WTC11 (cell line): Measurements from ENCODE around the gene UCK2. TPM values are rescaled to one million over a fixed set of nuclear protein-coding genes. Genes with fewer than 3 reads are reported as not detected.

Source experiments
- ATAC-seq: fragments of 200-7000 bp; cut with Tn5 transposase; 2 replicates; pipeline ENCODE4 v1.10.0; 2021; ENCODE audit warnings: mild to moderate bottlenecking, moderate library complexity
- CTCF ChIA-PET: fragments of 300-600 bp; sonication (Branson Sonifier 250); formaldehyde crosslinking; loops from one replicate; lab custom pipeline; 2021; ENCODE audit warnings: antibody characterized with exemption; lab: Charles Lee
- POLR2A ChIA-PET: fragments of 350-600 bp; sonication (Branson Sonifier 250); formaldehyde crosslinking; loops from one replicate; lab custom pipeline; 2021; ENCODE audit warnings: antibody characterized with exemption; lab: Charles Lee
- DNase-seq: peaks from one replicate; pipeline ENCODE4 v3.0.0; 2021; ENCODE audit warnings: low spot score
- H3K27ac Mint-ChIP-seq: 2 replicates; pipeline ENCODE4 v1.8.0; 2021; ENCODE audit warnings: mixed read lengths
- H3K27me3 Mint-ChIP-seq: 2 replicates; pipeline ENCODE4 v1.8.0; 2021; ENCODE audit warnings: low read depth, mild to moderate bottlenecking, moderate library complexity, mixed read lengths
- H3K36me3 Mint-ChIP-seq: 2 replicates; pipeline ENCODE4 v1.8.0; 2021; ENCODE audit warnings: mixed read lengths
- H3K4me1 Mint-ChIP-seq: 2 replicates; pipeline ENCODE4 v1.8.0; 2022; ENCODE audit warnings: mixed read lengths
- H3K4me3 Mint-ChIP-seq: 2 replicates; pipeline ENCODE4 v1.8.0; 2021; ENCODE audit warnings: mild to moderate bottlenecking, moderate library complexity, mixed read lengths
- H3K9me3 Mint-ChIP-seq: 2 replicates; pipeline ENCODE4 v1.8.0; 2021; ENCODE audit warnings: mixed read lengths
- ATF1 ChIP-seq: sonication (generic); formaldehyde crosslinking; IDR thresholded peaks from 2 replicates; pipeline ENCODE4 v1.8.1; 2023; ENCODE audit warnings: mild to moderate bottlenecking, moderate library complexity, missing genetic modification reagents
- FOXJ3 ChIP-seq: sonication (generic); formaldehyde crosslinking; IDR thresholded peaks from 2 replicates; pipeline ENCODE4 v1.9.0; 2021; ENCODE audit warnings: missing genetic modification reagents, mild to moderate bottlenecking, borderline replicate concordance
- GTF2I ChIP-seq: fragments of 250-450 bp; sonication (Bioruptor Pico); conservative IDR thresholded peaks from 2 replicates; pipeline ENCODE4 v1.4.0; 2021; ENCODE audit warnings: mild to moderate bottlenecking
- HMGA2 ChIP-seq: fragments of 250-450 bp; sonication (Bioruptor Pico); IDR thresholded peaks from 2 replicates; pipeline ENCODE4 v1.4.0; 2021; ENCODE audit warnings: mild to moderate bottlenecking, moderate library complexity
- NFE2L1 ChIP-seq: sonication (generic); formaldehyde crosslinking; IDR thresholded peaks from 2 replicates; pipeline ENCODE4 v1.8.1; 2023; ENCODE audit warnings: missing genetic modification reagents
- SOX15 ChIP-seq: fragments of 250-450 bp; sonication (Bioruptor Pico); IDR thresholded peaks from 2 replicates; pipeline ENCODE4 v1.9.0; 2021; ENCODE audit warnings: mild to moderate bottlenecking
- SP1 ChIP-seq: sonication (generic); formaldehyde crosslinking; conservative IDR thresholded peaks from 2 replicates; pipeline ENCODE4 v1.8.1; 2022; ENCODE audit warnings: missing genetic modification reagents
- ZBTB21 ChIP-seq: sonication (generic); formaldehyde crosslinking; IDR thresholded peaks from 2 replicates; pipeline ENCODE4 v1.8.1; 2023; ENCODE audit warnings: mild to moderate bottlenecking, missing genetic modification reagents, borderline replicate concordance
- ZNF396 ChIP-seq: fragments of 250-450 bp; sonication (Bioruptor Pico); IDR thresholded peaks from 2 replicates; pipeline ENCODE4 v1.8.0; 2021; ENCODE audit warnings: mild to moderate bottlenecking, moderate library complexity, borderline replicate concordance
- total RNA-seq: library from RNA; stranded (reverse); gene quantifications from 3 replicates; pipeline ENCODE4 v1.2.3, GENCODE V29; 2021
- TF ChIP-seq, protein P1 (sequence below): fragments of 250-450 bp; sonication (Bioruptor Pico); IDR thresholded peaks from 2 replicates; pipeline ENCODE4 v2.1.2; 2022; ENCODE audit warnings: mild to moderate bottlenecking, moderate library complexity
- TF ChIP-seq, protein P2 (sequence below): sonication (generic); formaldehyde crosslinking; IDR thresholded peaks from 2 replicates; pipeline ENCODE4 v1.8.0; 2022; ENCODE audit warnings: mild to moderate bottlenecking, missing genetic modification reagents
- TF ChIP-seq, protein P3 (sequence below): sonication (generic); formaldehyde crosslinking; IDR thresholded peaks from 2 replicates; pipeline ENCODE4 v1.8.1; 2022; ENCODE audit warnings: low read depth, mild to moderate bottlenecking, moderate library complexity, missing genetic modification reagents, borderline replicate concordance
- TF ChIP-seq, protein P4 (sequence below): fragments of 250-450 bp; sonication (Bioruptor Pico); conservative IDR thresholded peaks from 2 replicates; pipeline ENCODE4 v1.9.0; 2021; ENCODE audit warnings: mild to moderate bottlenecking
- TF ChIP-seq, protein P5 (sequence below): sonication (generic); formaldehyde crosslinking; IDR thresholded peaks from 2 replicates; pipeline ENCODE4 v1.8.0; 2022; ENCODE audit warnings: missing genetic modification reagents
- TF ChIP-seq, protein P6 (sequence below): fragments of 250-450 bp; sonication (Bioruptor Pico); IDR thresholded peaks from 2 replicates; pipeline ENCODE4 v1.9.0; 2021; ENCODE audit warnings: mild to moderate bottlenecking
- TF ChIP-seq, protein P7 (sequence below): sonication (generic); formaldehyde crosslinking; IDR thresholded peaks from 2 replicates; pipeline ENCODE4 v1.8.1; 2023; ENCODE audit warnings: mild to moderate bottlenecking, missing genetic modification reagents, moderate library complexity
- TF ChIP-seq, protein P8 (sequence below): sonication (generic); formaldehyde crosslinking; conservative IDR thresholded peaks from 2 replicates; pipeline ENCODE4 v1.8.1; 2023; ENCODE audit warnings: mild to moderate bottlenecking, low read depth, missing genetic modification reagents, moderate library complexity
- TF ChIP-seq, protein P9 (sequence below): sonication (generic); formaldehyde crosslinking; IDR thresholded peaks from 2 replicates; pipeline ENCODE4 v1.8.1; 2022; ENCODE audit warnings: mild to moderate bottlenecking, moderate library complexity, missing genetic modification reagents

Gene UCK2
- total RNA-seq, 1 experiment from 2014 or later, result 85.7 TPM

DNA sequence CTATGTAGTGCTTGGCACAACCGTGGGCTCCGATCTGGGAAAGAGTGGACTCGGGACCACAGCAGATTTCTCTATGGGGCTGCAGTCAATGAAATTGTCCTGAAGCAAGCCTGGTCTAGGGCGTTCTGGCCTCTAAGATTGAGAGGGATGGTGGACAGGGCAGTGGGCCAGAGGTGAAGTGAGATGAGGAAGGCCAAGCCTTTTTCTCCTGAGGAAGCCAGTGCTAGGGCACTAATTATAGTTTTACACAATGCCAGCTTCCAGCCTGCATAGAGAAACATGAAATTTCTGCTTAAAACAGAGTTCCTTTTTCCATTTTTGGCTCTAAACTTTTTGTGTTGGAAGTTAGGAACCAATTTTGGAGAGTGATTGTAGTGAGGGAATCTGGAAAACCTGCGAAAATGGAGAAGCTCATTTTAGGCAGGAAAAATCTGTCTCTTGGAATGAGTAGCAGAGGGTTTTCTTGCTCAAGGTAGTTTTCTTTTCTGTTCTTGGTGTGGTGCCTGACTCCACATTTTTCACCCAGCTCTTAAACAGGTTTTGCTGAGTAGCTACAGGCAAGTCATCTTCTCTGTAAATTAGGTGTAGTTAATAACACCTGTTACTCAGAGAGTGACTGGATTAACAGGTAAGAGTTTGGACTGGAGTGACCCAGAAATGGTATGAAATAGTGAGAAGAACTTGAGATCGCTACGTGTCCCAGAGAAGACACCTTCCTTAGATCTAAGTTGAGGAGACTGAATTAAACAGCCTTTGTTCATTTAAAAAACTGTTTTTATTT is 22.1 kb downstream of the UCK2 start:
- ATAC-seq, result no peak
- no peak for DNase-seq
- H3K27ac Mint-ChIP-seq, result peak overlapping the region; percentile 69
- peaks cover 12% of the 10 kb centered on the region for H3K36me3 Mint-ChIP-seq
- H3K4me3 Mint-ChIP-seq, result no peak overlapping the region
- ChIA-PET POLR2A (no interaction called here), CTCF (interaction anchor here (0.9 kb wide), 1 partner anchor 22 kb away, joined by 3 read pairs; no protein-coding TSS in a partner anchor)
- no peak for TF ChIP-seq SP1 (CRISPR knock-in tag)
- TF ChIP-seq FOXJ3 (CRISPR knock-in tag), result no peak
- TF ChIP-seq GTF2I (CRISPR knock-in tag), result no peak
- no peaks in the 10 kb centered on the region for H3K27me3 Mint-ChIP-seq
- peaks cover 8% of the 10 kb centered on the region; the same call in 1 of the 2 replicates for H3K9me3 Mint-ChIP-seq
- H3K4me1 Mint-ChIP-seq, result peaks cover 45% of the 10 kb centered on the region

DNA sequence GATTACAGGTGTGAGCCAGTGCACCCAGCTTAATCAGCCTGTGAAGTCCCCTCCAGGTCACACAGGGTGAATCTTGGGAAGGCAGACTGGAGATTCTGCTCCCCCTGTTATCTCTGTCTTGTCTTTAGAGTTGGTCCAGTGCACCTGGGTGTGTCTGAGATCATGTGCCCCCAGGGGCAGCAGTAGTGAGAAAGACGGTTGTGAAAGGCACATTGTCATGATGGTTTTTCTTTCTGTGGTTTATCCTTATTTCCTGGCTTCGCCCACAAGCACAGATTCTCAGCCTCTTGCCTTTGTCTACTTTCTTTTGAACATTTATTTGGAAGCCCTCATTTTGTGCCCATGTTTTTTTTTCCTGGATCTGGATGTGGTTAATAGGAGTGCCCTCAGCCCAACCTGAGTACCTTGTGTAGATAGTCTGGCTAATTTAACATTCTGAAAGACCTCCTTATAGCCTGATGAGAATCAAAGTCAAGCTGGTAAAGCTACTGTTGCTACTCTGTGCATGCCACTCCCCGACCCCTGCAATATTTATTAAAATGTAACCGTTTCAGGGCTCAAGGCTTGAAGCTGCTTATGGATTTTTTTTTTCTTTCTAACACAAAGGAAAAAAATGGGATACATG is 23.7 kb downstream of the UCK2 start:
- H3K36me3 Mint-ChIP-seq, result peaks cover 12% of the 10 kb centered on the region
- DNase-seq, result no peak
- peak overlapping the region; percentile 50 for H3K27ac Mint-ChIP-seq
- H3K4me3 Mint-ChIP-seq, result no peak overlapping the region
- H3K27me3 Mint-ChIP-seq, result no peaks in the 10 kb centered on the region
- ChIA-PET CTCF (no interaction called here), POLR2A (no interaction called here)
- H3K9me3 Mint-ChIP-seq, result peaks cover 8% of the 10 kb centered on the region; the same call in 1 of the 2 replicates
- H3K4me1 Mint-ChIP-seq, result peaks cover 59% of the 10 kb centered on the region
- ATAC-seq, result no peak
- TF ChIP-seq, protein P1, sequence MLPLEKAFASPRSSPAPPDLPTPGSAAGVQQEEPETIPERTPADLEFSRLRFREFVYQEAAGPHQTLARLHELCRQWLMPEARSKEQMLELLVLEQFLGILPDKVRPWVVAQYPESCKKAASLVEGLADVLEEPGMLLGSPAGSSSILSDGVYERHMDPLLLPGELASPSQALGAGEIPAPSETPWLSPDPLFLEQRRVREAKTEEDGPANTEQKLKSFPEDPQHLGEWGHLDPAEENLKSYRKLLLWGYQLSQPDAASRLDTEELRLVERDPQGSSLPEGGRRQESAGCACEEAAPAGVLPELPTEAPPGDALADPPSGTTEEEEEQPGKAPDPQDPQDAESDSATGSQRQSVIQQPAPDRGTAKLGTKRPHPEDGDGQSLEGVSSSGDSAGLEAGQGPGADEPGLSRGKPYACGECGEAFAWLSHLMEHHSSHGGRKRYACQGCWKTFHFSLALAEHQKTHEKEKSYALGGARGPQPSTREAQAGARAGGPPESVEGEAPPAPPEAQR (CRISPR knock-in tag), result no peak
- TF ChIP-seq SOX15 (CRISPR knock-in tag), result no peak
- TF ChIP-seq, protein P2, sequence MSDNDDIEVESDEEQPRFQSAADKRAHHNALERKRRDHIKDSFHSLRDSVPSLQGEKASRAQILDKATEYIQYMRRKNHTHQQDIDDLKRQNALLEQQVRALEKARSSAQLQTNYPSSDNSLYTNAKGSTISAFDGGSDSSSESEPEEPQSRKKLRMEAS (CRISPR knock-in tag), result no peak
- TF ChIP-seq, protein P3, sequence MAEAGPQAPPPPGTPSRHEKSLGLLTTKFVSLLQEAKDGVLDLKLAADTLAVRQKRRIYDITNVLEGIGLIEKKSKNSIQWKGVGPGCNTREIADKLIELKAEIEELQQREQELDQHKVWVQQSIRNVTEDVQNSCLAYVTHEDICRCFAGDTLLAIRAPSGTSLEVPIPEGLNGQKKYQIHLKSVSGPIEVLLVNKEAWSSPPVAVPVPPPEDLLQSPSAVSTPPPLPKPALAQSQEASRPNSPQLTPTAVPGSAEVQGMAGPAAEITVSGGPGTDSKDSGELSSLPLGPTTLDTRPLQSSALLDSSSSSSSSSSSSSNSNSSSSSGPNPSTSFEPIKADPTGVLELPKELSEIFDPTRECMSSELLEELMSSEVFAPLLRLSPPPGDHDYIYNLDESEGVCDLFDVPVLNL, result no peak
- TF ChIP-seq NFE2L1 (CRISPR knock-in tag), result no peak
- TF ChIP-seq, protein P4, sequence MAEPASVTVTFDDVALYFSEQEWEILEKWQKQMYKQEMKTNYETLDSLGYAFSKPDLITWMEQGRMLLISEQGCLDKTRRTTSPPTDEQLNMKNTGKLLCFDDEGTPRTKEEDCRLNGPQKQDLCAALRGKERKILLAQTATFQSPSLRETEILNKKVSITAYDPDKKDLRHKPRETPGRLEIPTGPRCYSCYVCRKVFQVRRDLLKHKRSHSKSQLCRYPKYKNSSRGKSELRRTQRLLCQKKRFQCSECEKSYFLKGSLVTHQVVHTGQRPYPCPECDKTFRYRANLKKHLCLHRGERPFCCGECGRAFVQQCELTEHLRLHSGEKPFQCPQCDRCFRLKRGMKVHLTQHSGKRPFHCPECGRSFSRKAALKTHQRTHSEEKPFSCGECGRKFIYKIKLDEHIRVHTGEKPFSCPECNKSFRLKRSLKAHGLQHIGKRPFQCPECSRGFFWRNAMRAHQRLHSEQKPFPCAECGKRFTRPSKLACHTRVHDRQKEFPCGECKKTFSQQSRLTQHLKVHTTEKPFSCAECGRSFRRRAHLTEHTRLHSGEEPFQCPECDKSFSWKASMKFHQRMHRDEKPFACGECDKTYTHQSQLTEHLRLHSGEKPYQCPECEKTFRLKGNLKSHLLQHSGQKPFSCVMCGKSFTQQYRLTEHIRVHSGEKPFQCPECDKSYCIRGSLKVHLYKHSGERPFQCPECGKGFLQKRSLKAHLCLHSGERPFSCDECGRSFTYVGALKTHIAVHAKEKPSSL (CRISPR knock-in tag), result no peak
- TF ChIP-seq ZNF396 (CRISPR knock-in tag), result no peak
- no peak for TF ChIP-seq HMGA2
- TF ChIP-seq, protein P5, sequence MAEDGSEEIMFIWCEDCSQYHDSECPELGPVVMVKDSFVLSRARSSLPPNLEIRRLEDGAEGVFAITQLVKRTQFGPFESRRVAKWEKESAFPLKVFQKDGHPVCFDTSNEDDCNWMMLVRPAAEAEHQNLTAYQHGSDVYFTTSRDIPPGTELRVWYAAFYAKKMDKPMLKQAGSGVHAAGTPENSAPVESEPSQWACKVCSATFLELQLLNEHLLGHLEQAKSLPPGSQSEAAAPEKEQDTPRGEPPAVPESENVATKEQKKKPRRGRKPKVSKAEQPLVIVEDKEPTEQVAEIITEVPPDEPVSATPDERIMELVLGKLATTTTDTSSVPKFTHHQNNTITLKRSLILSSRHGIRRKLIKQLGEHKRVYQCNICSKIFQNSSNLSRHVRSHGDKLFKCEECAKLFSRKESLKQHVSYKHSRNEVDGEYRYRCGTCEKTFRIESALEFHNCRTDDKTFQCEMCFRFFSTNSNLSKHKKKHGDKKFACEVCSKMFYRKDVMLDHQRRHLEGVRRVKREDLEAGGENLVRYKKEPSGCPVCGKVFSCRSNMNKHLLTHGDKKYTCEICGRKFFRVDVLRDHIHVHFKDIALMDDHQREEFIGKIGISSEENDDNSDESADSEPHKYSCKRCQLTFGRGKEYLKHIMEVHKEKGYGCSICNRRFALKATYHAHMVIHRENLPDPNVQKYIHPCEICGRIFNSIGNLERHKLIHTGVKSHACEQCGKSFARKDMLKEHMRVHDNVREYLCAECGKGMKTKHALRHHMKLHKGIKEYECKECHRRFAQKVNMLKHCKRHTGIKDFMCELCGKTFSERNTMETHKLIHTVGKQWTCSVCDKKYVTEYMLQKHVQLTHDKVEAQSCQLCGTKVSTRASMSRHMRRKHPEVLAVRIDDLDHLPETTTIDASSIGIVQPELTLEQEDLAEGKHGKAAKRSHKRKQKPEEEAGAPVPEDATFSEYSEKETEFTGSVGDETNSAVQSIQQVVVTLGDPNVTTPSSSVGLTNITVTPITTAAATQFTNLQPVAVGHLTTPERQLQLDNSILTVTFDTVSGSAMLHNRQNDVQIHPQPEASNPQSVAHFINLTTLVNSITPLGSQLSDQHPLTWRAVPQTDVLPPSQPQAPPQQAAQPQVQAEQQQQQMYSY, result no peak
- TF ChIP-seq, protein P6, sequence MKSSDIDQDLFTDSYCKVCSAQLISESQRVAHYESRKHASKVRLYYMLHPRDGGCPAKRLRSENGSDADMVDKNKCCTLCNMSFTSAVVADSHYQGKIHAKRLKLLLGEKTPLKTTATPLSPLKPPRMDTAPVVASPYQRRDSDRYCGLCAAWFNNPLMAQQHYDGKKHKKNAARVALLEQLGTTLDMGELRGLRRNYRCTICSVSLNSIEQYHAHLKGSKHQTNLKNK, result no peak
- TF ChIP-seq, protein P7, sequence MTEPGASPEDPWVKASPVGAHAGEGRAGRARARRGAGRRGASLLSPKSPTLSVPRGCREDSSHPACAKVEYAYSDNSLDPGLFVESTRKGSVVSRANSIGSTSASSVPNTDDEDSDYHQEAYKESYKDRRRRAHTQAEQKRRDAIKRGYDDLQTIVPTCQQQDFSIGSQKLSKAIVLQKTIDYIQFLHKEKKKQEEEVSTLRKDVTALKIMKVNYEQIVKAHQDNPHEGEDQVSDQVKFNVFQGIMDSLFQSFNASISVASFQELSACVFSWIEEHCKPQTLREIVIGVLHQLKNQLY (CRISPR knock-in tag), result no peak
- TF ChIP-seq ZBTB21 (CRISPR knock-in tag), result no peak
- TF ChIP-seq, protein P8, sequence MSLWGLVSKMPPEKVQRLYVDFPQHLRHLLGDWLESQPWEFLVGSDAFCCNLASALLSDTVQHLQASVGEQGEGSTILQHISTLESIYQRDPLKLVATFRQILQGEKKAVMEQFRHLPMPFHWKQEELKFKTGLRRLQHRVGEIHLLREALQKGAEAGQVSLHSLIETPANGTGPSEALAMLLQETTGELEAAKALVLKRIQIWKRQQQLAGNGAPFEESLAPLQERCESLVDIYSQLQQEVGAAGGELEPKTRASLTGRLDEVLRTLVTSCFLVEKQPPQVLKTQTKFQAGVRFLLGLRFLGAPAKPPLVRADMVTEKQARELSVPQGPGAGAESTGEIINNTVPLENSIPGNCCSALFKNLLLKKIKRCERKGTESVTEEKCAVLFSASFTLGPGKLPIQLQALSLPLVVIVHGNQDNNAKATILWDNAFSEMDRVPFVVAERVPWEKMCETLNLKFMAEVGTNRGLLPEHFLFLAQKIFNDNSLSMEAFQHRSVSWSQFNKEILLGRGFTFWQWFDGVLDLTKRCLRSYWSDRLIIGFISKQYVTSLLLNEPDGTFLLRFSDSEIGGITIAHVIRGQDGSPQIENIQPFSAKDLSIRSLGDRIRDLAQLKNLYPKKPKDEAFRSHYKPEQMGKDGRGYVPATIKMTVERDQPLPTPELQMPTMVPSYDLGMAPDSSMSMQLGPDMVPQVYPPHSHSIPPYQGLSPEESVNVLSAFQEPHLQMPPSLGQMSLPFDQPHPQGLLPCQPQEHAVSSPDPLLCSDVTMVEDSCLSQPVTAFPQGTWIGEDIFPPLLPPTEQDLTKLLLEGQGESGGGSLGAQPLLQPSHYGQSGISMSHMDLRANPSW (CRISPR knock-in tag), result no peak
- TF ChIP-seq, protein P9, sequence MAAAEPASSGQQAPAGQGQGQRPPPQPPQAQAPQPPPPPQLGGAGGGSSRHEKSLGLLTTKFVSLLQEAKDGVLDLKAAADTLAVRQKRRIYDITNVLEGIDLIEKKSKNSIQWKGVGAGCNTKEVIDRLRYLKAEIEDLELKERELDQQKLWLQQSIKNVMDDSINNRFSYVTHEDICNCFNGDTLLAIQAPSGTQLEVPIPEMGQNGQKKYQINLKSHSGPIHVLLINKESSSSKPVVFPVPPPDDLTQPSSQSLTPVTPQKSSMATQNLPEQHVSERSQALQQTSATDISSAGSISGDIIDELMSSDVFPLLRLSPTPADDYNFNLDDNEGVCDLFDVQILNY (CRISPR knock-in tag), result no peak
- TF ChIP-seq ATF1 (CRISPR knock-in tag), result no peak
